Lung (tissue), 12 donors: Measurements from ENCODE around the gene SURF4. TPM values are rescaled to one million over a fixed set of nuclear protein-coding genes. Genes with fewer than 3 reads are reported as not detected.
"Not testable (repeated sequence)": the region's sequence is repeated elsewhere in the genome, so short reads cannot be mapped to it uniquely, and the experiment has no call there.

ENCODE experiments used
- ATAC-seq: fragments of 200-7000 bp; cut with Tn5 transposase; one replicate; pipeline ENCODE4 v1.9.1; 2020; ENCODE audit warnings: moderate number of reproducible peaks; ENCODE audit not compliant: insufficient read depth, low FRiP score
- DNase-seq, 3 donors: peaks; one replicate each; pipeline ENCODE4 v3.0.0-alpha.2; 2013 to 2017
- H3K27ac ChIP-seq, 2 donors: one replicate each; pipeline ENCODE4 v1.5.1; 2013; ENCODE audit warnings: mild to moderate bottlenecking in 2 of 2, moderate library complexity in 2 of 2, control low read depth in 1 of 2, inconsistent platforms in 1 of 2, low read depth in 1 of 2, low read length in 1 of 2
- H3K27me3 ChIP-seq, 3 donors: one replicate each; pipeline ENCODE4 v1.5.1; 2013; ENCODE audit warnings: low read length in 2 of 3; ENCODE audit not compliant: control insufficient read depth in 3 of 3, insufficient read depth in 3 of 3
- H3K36me3 ChIP-seq, 4 donors: one replicate each; pipeline ENCODE4 v1.5.1; 2013; ENCODE audit warnings: low read length in 4 of 4, mild to moderate bottlenecking in 1 of 4, moderate library complexity in 1 of 4; ENCODE audit not compliant: control insufficient read depth in 4 of 4, insufficient read depth in 4 of 4
- H3K4me1 ChIP-seq, 5 donors: one replicate each; pipeline ENCODE4 v1.5.1; 2013; ENCODE audit warnings: low read length in 5 of 5, mild to moderate bottlenecking in 2 of 5, moderate library complexity in 1 of 5; ENCODE audit not compliant: control insufficient read depth in 5 of 5, insufficient read depth in 5 of 5
- H3K4me3 ChIP-seq: one replicate; pipeline ENCODE4 v1.5.1; 2013; ENCODE audit warnings: mild to moderate bottlenecking, control low read depth, moderate library complexity
- H3K9ac ChIP-seq, 2 donors: one replicate each; pipeline ENCODE4 v1.5.1; 2013; ENCODE audit warnings: low read length in 2 of 2, control low read depth in 1 of 2; ENCODE audit not compliant: insufficient read depth in 1 of 2
- H3K9me3 ChIP-seq, 4 donors: one replicate each; pipeline ENCODE4 v1.5.1; 2013; ENCODE audit warnings: low read length in 3 of 4, mild to moderate bottlenecking in 1 of 4, moderate library complexity in 1 of 4; ENCODE audit not compliant: control insufficient read depth in 4 of 4, insufficient read depth in 3 of 4
- CTCF ChIP-seq: IDR thresholded peaks from 2 replicates; pipeline ENCODE4 v1.5.1; 2012; ENCODE audit warnings: mild to moderate bottlenecking; ENCODE audit errors: control extremely low read depth, extremely low read depth
- WGBS, 2 donors: extraction: QIAGEN DNeasy Blood & Tissue Kit; methylation state at CpG; one replicate each; pipeline ENCODE4 v1.1.7; 2013; 5-methylcytosine and 5-hydroxymethylcytosine counted together
- polyA plus RNA-seq, 2 donors: library from polyadenylated mRNA; stranded (reverse); fragments of 200-250 nt; gene quantifications; one replicate each; pipeline ENCODE4 v1.2.1, GENCODE V29; 2013
- total RNA-seq, 2 donors: library from RNA; depleted of rRNA in 1 of 2; stranded (reverse); fragments of >200 nt in 1 of 2; gene quantifications; one replicate each; pipeline ENCODE4 v1.2.1, GENCODE V29; 2014 to 2021
- donor health status: control.
- donor health status: control.
- donor health status: Bipolar disorder and iron deficiency.
- donor health status: healthy.
- donor health status: DM: yes; HTN: yes; CAD: no.

Gene SURF4
- total and polyA plus RNA-seq, 4 donors = 87.4 to 222 (median 174) TPM

- DNase-seq (peak; percentile 86 to 92 (median 89)), ATAC-seq (peak; percentile 98)
- Histone ChIP-seq H3K27ac (peak within 1 kb of the TSS; percentile 64 to 83), H3K9ac (peak within 1 kb of the TSS; percentile 43 to 78), H3K9me3 (no peaks in the 10 kb centered on the region), H3K4me3 (peak within 1 kb of the TSS; percentile 92), H3K4me1 (peaks cover 0 to 14% (median 3%) of the 10 kb centered on the region in 5 donors), H3K27me3 (no peaks in the 10 kb centered on the region), H3K36me3 (peaks cover 22 to 44% (median 25%) of the 10 kb centered on the region in 4 donors)
- 5 to 8% methylated on average over 69 to 70 of the region's 70 CpGs for WGBS, 2 donors
- peak; percentile 11 for TF ChIP-seq CTCF
Observed at GRCh38 chr9:133335924-133336811, 39.7 kb downstream of the SURF4 start, which contains the start of gene SURF6. SURF6 (minus strand) TSS chr9:133336188; CDS start chr9:133336132, 56 bp downstream.

- not testable (repeated sequence) for H3K9me3 ChIP-seq, ATAC-seq, DNase-seq, H3K4me3 ChIP-seq, H3K27me3 ChIP-seq, H3K27ac ChIP-seq
- H3K9ac ChIP-seq = peak overlapping the region in 1 of 2 donors; percentile 78
- peaks cover 0 to 14% (median 3%) of the 10 kb centered on the region in 5 donors for H3K4me1 ChIP-seq
- WGBS, 2 donors = 68 to 70% methylated on average over 11 of the region's 11 CpGs
- H3K36me3 ChIP-seq = peaks cover 22 to 44% (median 24%) of the 10 kb centered on the region in 4 donors
Observed at GRCh38 chr9:133334888-133335287, 41.0 kb downstream of the SURF4 start.

GRCh38 chr9:133334161-133334560 is 41.7 kb downstream of the SURF4 start:
- no peak overlapping the region for H3K4me3 ChIP-seq

More at GRCh38 chr9:133334161-133334560, 41.7 kb downstream of the SURF4 start:
- Histone ChIP-seq H3K4me1 (peaks cover 0 to 14% (median 3%) of the 10 kb centered on the region in 5 donors), H3K27me3 (no peaks in the 10 kb centered on the region), H3K27ac (no peak overlapping the region), H3K36me3 (peaks cover 18 to 40% (median 24%) of the 10 kb centered on the region in 4 donors), H3K9ac (no peak overlapping the region), H3K9me3 (no peaks in the 10 kb centered on the region)
- ATAC-seq = no peak
- no peak for DNase-seq
- no peak for TF ChIP-seq CTCF
- WGBS, 2 donors = 93% methylated on average over 6 of the region's 6 CpGs
